ENCODE measurements around the gene STYXL1.
"Not testable (repeated sequence)": the region's sequence is repeated elsewhere in the genome, so short reads cannot be mapped to it uniquely, and the experiment has no call there.

STYXL1 gene, protein sequence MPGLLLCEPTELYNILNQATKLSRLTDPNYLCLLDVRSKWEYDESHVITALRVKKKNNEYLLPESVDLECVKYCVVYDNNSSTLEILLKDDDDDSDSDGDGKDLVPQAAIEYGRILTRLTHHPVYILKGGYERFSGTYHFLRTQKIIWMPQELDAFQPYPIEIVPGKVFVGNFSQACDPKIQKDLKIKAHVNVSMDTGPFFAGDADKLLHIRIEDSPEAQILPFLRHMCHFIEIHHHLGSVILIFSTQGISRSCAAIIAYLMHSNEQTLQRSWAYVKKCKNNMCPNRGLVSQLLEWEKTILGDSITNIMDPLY

DNA sequence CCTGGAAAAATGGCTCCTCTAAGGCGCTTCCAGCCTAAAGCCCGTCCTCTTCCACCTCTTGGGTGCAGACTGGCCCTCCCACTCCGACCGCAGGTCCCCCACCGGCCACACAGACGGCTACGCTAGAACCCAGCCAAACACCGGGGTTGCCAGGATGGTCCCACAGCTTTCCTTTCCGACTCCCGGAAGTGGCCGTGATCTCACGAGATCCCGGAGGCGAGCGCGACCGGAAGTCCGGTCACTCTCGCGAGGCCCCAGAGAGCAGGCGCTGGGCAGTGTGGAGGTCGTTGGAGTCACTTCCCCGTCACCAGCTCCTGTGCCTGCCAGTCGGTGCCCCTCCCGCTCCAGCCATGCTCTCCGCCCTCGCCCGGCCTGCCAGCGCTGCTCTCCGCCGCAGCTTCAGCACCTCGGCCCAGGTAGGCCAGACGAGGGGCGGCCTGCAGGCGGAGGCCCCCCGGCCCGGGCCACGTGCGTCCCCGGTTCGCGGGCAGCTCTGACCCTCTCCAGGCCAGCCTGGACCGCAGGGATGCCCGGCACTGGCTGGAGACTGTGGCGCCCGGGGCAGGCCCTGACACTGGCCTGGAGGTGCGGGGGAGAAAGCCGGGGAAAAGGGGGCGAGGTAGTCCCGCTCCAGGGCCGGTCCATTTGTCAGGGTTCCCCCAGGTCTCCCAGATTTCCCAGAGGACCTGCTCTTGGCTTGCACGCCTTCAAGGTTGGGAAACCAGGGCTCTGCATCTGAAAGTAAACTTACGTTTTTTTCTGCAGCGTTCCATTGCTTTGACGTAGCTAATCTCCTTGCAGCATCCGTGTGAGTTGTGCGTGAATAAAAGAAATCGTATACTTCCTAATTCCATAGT lies at the start of gene STYXL1, which contains the start of gene MDH2:
Gene STYXL1 (minus strand): TSS at position 190 of the 857 bp plus-strand sequence. CDS start 17,477 bp downstream, outside the sequence.
Gene MDH2 (plus strand): TSS at position 296 of the 857 bp plus-strand sequence. CDS start 55 bp downstream, at position 351.
- Mint-ChIP-seq H3K27me3 (ENCODE audit: low read depth) (no peaks in the 10 kb centered on the region), H3K4me1 (ENCODE audit: low read depth) (peaks cover 36% of the 10 kb centered on the region), H3K9me3 (no peaks in the 10 kb centered on the region), H3K36me3 (ENCODE audit: low read depth) (peaks cover 38% of the 10 kb centered on the region), H3K4me3 (peak within 1 kb of the TSS; percentile 99), H3K27ac (peak within 1 kb of the TSS; percentile 98)
- DNase-seq (ENCODE audit: low spot score): peak; percentile 94

DNA sequence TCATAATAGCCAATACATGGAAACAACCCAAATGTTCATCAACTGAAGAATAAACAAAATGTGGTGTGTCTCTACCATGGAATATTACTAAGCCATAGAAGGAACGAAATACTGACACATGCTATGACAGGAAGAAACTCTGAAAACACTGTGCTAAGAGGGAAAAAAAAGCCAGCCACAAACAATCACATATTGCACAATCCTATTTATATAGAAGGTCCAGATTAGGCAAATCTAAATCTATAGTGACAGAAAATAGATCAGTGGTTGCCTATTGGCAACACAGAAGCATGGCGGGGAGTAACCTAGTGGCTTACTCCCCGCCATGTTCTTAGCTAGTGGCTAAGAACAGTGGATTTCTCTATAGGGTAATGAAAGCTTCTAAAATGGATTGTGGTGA lies 48.1 kb upstream of the STYXL1 start:
- Mint-ChIP-seq H3K9me3 (no peaks in the 10 kb centered on the region), H3K4me3 (no peak overlapping the region), H3K36me3 (ENCODE audit: low read depth) (no peaks in the 10 kb centered on the region), H3K4me1 (ENCODE audit: low read depth) (no peaks in the 10 kb centered on the region), H3K27me3 (ENCODE audit: low read depth) (peaks cover 4% of the 10 kb centered on the region), H3K27ac (no peak overlapping the region)
- DNase-seq (ENCODE audit: low spot score): no peak

DNA sequence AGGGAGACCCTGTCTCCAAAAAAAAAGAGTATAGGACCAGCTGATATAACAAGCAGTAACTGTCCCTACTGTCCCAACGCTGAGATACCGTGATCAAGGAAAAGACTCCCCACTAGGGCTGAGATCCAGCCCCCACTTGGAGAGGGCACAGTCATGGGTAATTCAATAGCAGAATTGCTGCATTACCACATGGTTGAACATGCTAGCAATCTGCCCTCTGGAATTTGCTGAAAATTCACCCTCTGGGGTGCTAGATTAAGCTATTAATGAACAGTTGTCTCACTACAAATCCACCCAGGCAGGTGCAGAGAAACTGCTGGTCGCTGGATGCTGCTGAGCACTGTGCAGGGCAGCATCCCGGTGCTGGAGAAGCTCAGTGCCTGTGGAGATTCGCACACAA lies 46.5 kb upstream of the STYXL1 start:
- H3K4me3 Mint-ChIP-seq; H3K27me3 Mint-ChIP-seq (ENCODE audit: low read depth); H3K4me1 Mint-ChIP-seq (ENCODE audit: low read depth); H3K9me3 Mint-ChIP-seq; DNase-seq (ENCODE audit: low spot score); H3K27ac Mint-ChIP-seq; H3K36me3 Mint-ChIP-seq (ENCODE audit: low read depth): not testable (repeated sequence)

DNA sequence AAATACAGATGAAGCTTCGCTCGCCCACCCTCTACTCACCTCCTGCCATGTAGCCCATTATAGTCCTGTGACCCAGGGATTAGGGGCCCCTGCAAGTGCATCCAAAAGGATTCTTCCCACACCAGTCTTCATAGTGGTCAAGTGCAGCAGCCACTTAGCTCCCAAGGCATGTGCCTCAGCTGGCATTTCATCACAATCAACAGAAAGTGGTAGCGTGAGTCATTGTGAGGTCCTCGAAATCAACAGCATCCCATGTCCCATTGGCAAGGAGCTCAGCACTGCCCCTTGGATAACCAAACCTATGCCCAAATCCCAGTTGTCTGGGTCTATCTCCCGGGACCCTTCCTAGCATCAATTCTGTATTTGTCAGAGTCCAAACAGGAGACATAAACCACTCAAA lies 45.7 kb upstream of the STYXL1 start:
- H3K27ac Mint-ChIP-seq; H3K9me3 Mint-ChIP-seq; H3K4me1 Mint-ChIP-seq (ENCODE audit: low read depth); H3K27me3 Mint-ChIP-seq (ENCODE audit: low read depth); DNase-seq (ENCODE audit: low spot score); H3K4me3 Mint-ChIP-seq; H3K36me3 Mint-ChIP-seq (ENCODE audit: low read depth): not testable (repeated sequence)

DNA sequence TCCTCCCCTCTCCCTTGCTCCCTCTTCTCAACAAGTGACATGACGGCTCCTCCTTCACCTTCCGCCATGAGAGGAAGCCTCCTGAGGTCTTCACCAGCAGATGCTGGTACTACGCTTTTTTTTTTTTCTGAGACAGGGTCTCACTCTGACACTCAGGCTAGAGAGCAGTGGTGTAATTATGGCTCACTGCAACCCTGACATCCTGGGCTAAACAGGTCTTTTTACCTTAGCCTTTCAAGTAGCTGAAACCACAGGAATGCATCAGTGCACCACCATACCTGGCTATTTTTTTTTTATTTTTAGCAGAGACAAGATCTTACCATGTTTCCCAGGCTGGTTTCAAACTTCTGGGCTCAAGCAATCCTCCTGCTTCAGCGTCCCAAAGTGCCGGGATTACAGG lies 43.7 kb upstream of the STYXL1 start:
- peaks cover 2% of the 10 kb centered on the region for H3K27me3 Mint-ChIP-seq (ENCODE audit: low read depth)
- H3K36me3 Mint-ChIP-seq (ENCODE audit: low read depth): no peaks in the 10 kb centered on the region
- no peak for DNase-seq (ENCODE audit: low spot score)
- no peaks in the 10 kb centered on the region for H3K9me3 Mint-ChIP-seq
- no peak overlapping the region for H3K4me3 Mint-ChIP-seq
- H3K4me1 Mint-ChIP-seq (ENCODE audit: low read depth): no peaks in the 10 kb centered on the region
- no peak overlapping the region for H3K27ac Mint-ChIP-seq

DNA sequence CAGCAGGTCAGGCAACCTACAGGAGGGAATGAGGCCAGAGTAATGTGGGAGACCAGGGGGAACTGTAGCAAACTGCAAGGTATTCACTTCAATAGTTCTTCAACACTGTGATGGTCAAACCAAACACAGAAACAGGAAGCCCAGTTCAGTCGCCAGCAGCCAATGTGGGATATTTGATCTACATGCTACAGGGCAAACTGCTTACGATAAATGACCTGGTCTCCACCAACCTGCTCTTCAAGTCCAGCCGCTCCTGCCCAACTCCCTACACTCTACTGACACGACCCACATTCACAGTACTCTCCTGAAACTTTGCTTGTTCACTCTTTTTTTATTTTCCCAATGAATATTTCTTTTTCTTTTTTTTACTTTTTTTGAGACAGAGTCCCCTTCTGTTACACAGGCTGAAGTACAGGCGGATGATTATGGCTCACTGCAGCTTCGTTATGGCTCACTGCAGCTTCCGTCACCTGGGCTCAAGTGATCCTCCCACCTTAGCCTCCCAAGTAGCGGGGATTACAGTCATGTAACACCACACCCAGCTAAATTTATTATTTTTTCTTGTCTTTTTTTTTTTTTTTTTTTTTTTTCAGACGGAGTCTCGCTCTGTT lies 42.2 kb upstream of the STYXL1 start:
- H3K36me3 Mint-ChIP-seq (ENCODE audit: low read depth): no peaks in the 10 kb centered on the region
- no peak for DNase-seq (ENCODE audit: low spot score)
- peaks cover 2% of the 10 kb centered on the region for H3K27me3 Mint-ChIP-seq (ENCODE audit: low read depth)
- H3K9me3 Mint-ChIP-seq: no peaks in the 10 kb centered on the region
- H3K4me1 Mint-ChIP-seq (ENCODE audit: low read depth): no peaks in the 10 kb centered on the region
- H3K4me3 Mint-ChIP-seq: no peak overlapping the region
- H3K27ac Mint-ChIP-seq: no peak overlapping the region

DNA sequence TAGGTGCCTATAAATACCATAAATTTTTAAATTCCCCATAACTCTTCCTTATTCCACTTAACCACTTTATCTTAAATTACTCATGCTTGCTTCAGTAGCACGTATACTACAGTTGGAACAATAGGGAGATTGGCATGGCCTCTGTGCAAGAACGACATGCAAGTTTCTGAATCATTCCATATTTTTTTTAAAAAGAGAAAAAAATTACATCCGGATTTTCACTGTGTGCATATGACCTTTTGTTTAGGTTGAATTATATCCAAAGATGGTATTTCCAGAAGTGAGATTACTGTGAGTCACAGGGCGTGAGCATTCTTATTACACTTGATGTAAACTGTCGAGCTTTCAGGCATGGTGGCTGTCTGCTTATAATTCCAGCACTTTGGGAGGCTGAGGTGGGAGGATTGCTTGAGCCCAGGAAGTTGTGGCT lies 39.6 kb upstream of the STYXL1 start:
- H3K9me3 Mint-ChIP-seq; H3K27ac Mint-ChIP-seq; H3K4me3 Mint-ChIP-seq; H3K36me3 Mint-ChIP-seq (ENCODE audit: low read depth); DNase-seq (ENCODE audit: low spot score); H3K27me3 Mint-ChIP-seq (ENCODE audit: low read depth); H3K4me1 Mint-ChIP-seq (ENCODE audit: low read depth): not testable (repeated sequence)

DNA sequence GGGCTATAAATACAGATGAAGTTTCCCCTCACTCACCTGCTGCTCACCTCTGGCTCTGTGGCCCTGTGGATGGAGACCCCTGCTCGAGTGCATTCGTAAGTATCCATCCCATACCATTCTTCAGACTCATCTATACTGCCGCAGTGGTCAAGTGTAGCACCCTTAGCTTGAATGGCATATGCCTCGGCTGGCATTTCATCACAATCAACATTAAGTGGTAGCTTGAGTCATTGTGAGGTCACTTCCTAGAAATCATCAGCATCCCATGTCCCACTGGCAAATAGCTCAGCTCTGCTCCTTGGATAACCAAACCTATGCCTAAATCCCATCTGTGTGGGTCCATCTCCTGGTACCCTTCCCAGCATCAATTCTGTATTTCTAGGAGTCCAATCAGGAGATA lies 38.3 kb upstream of the STYXL1 start:
- H3K27ac Mint-ChIP-seq: no peak overlapping the region
- H3K4me1 Mint-ChIP-seq (ENCODE audit: low read depth): no peaks in the 10 kb centered on the region
- H3K4me3 Mint-ChIP-seq: no peak overlapping the region
- DNase-seq (ENCODE audit: low spot score): no peak
- H3K36me3 Mint-ChIP-seq (ENCODE audit: low read depth): no peaks in the 10 kb centered on the region
- H3K9me3 Mint-ChIP-seq: no peaks in the 10 kb centered on the region
- peaks cover 5% of the 10 kb centered on the region for H3K27me3 Mint-ChIP-seq (ENCODE audit: low read depth)

DNA sequence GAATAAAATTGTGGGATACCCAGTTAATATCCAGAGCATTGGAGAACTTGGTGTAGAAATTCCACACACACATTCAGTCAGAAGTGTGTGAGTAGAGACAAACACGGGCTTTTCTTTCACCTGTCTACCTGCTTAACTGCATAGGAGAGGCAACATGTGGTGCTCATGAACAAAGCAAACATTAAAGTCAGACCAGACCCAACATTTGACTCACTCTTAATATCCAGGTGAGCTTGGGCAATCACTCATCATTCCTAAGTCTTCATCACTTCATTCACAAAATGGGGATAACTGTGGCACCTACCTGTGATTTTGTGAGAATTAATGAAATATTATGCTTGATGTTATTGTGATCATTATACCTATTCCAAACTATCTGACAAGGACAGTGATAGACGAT lies 36.3 kb upstream of the STYXL1 start:
- not testable (repeated sequence) for DNase-seq (ENCODE audit: low spot score); H3K27me3 Mint-ChIP-seq (ENCODE audit: low read depth); H3K27ac Mint-ChIP-seq; H3K4me1 Mint-ChIP-seq (ENCODE audit: low read depth); H3K36me3 Mint-ChIP-seq (ENCODE audit: low read depth); H3K9me3 Mint-ChIP-seq; H3K4me3 Mint-ChIP-seq

DNA sequence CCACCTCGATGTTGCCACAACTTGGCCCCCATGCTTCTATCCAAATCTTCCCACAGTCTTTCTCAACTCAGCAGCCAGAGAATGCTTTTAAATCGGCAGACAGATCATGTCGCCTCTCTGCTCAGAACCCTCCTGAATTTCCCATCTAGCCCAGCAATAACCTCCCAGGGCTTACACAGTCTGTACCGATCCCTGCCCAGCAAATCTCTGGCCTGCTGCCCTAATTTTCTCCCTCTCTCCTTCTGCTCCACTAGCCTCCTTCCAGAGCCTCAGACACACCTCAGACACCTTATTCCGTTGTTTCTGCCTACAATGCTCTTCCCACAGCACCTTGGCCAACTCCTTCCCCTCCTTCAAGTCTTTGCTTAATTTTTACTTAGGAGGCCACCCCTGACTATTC lies 32.4 kb upstream of the STYXL1 start:
- H3K36me3 Mint-ChIP-seq (ENCODE audit: low read depth): no peaks in the 10 kb centered on the region
- peaks cover 5% of the 10 kb centered on the region for H3K27me3 Mint-ChIP-seq (ENCODE audit: low read depth)
- no peak overlapping the region for H3K27ac Mint-ChIP-seq
- DNase-seq (ENCODE audit: low spot score): no peak
- H3K4me3 Mint-ChIP-seq: no peak overlapping the region
- no peaks in the 10 kb centered on the region for H3K9me3 Mint-ChIP-seq
- H3K4me1 Mint-ChIP-seq (ENCODE audit: low read depth): peaks cover 24% of the 10 kb centered on the region

DNA sequence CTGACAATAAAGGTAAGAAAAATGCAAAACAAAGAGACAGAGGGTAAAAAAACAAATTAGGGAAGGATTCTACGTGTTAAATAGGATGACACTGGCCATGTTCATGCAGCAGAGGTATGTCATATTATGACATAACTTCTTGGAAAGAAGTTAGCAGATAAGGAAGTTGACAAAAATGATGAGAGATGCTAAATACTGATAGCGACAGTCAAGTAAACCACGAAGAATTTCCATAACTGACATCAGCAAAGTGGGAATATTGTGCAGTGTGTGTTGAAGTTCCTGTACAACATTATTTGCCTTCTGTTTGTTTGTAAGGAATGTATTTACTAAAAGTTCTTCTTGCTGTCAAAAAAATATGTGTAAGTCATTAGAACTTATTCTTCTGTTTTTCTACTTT lies 29.6 kb upstream of the STYXL1 start:
- H3K9me3 Mint-ChIP-seq: no peaks in the 10 kb centered on the region
- H3K27ac Mint-ChIP-seq: peak overlapping the region; percentile 48
- H3K4me1 Mint-ChIP-seq (ENCODE audit: low read depth): peaks cover 24% of the 10 kb centered on the region
- no peaks in the 10 kb centered on the region for H3K36me3 Mint-ChIP-seq (ENCODE audit: low read depth)
- peaks cover 2% of the 10 kb centered on the region for H3K27me3 Mint-ChIP-seq (ENCODE audit: low read depth)
- no peak for DNase-seq (ENCODE audit: low spot score)
- peak overlapping the region; percentile 63 for H3K4me3 Mint-ChIP-seq

DNA sequence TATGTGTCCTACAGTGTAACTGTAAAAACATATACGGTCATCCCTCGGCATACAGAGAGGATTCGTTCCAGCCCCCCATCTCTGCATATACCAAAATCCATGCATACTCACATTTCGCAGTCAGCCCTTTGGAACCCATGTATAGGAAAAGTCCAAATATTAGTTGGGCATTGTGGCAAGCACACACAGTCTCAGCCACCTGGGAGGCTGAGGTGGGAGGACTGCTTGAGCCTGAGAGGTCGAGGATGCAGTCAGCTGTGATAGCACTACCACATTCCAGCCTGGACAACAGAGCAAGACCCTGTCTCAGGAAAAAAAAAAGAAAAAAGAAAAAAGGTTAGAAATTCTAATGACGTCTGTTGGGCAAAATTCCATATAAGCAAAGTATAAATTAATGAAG lies 29.2 kb upstream of the STYXL1 start:
- Mint-ChIP-seq H3K36me3 (ENCODE audit: low read depth) (no peaks in the 10 kb centered on the region), H3K4me1 (ENCODE audit: low read depth) (peaks cover 24% of the 10 kb centered on the region), H3K27me3 (ENCODE audit: low read depth) (no peaks in the 10 kb centered on the region), H3K9me3 (no peaks in the 10 kb centered on the region), H3K27ac (peak overlapping the region; percentile 48), H3K4me3 (peak overlapping the region; percentile 63)
- DNase-seq (ENCODE audit: low spot score): no peak

DNA sequence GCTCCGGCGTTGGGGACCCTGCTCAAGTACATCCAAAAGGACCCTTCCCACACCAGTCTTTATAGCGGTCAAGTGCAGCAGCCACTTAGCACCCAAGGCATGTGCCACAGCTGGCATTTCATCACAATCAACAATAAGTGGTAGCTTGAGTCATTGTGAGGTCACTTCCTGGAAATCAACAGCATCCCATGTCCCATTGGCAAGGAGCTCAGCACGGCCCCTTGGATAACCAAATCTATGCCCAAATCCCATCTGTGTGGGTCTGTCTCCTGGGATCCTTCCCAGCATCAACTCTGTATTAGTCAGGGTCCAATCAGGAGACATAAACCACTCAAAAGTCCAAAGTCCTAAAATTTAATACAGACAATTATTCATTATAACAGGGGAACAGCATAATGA lies 27.2 kb upstream of the STYXL1 start:
- Mint-ChIP-seq H3K27ac (no peak overlapping the region), H3K9me3 (no peaks in the 10 kb centered on the region), H3K4me3 (no peak overlapping the region), H3K4me1 (ENCODE audit: low read depth) (peaks cover 20% of the 10 kb centered on the region), H3K27me3 (ENCODE audit: low read depth) (no peaks in the 10 kb centered on the region), H3K36me3 (ENCODE audit: low read depth) (no peaks in the 10 kb centered on the region)
- DNase-seq (ENCODE audit: low spot score): no peak

DNA sequence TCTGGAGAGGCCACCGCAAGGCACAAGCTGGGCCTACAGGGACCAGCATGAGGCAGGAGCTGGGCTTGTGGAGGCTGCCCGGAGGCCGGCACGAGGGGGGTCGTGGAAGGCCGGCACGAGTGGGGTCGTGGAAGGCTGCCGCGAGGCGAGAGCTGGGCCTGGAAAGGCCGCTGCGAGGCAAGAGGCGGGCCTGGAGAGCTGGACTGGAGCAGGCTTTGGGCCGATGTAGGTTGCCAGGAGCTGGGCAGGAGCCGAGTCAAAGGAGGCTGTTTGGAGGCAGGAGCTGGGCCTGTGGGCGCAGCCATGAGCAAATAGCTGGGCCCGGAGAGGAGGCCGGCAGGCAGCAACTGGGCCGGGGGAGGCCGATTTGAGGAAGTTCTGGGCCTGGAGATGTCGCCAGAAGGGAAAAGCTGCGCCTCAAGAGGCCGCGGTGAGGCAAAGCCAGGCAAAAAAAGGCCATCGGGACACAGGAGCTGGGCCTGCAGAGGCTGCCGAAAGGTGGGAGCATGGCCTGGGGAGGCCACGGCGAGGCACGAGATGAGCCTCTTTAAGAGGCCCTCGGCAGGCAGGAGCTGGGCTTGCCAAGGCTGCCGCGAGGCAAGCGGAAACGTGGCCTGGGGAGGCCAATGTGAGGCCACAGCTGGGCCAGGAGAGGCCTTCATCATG lies 26.6 kb upstream of the STYXL1 start:
- H3K4me3 Mint-ChIP-seq: no peak overlapping the region
- H3K36me3 Mint-ChIP-seq (ENCODE audit: low read depth): no peaks in the 10 kb centered on the region
- H3K27ac Mint-ChIP-seq: no peak overlapping the region
- H3K4me1 Mint-ChIP-seq (ENCODE audit: low read depth): peaks cover 18% of the 10 kb centered on the region
- DNase-seq (ENCODE audit: low spot score): no peak
- H3K9me3 Mint-ChIP-seq: no peaks in the 10 kb centered on the region
- H3K27me3 Mint-ChIP-seq (ENCODE audit: low read depth): no peaks in the 10 kb centered on the region
